ENCODE measurements around the gene MCRS1.

The MCRS1 gene

GRCh38 chr12:49559011-49559675 is 8.8 kb downstream of the MCRS1 start:
- no peak for DNase-seq
- Histone ChIP-seq H3K4me2 (ENCODE audit: low read depth, low read length) (no peak overlapping the region), H3K27me3 (replicated peaks; ENCODE audit: insufficient read depth, low read length) (no peaks in the 10 kb centered on the region), H3K4me1 (ENCODE audit: low read length) (no peaks in the 10 kb centered on the region), H3K9ac (ENCODE audit: low read length) (no peak overlapping the region), H3K9me3 (replicated peaks; ENCODE audit: insufficient read depth, low read length) (no peaks in the 10 kb centered on the region), H4K20me1 (ENCODE audit: insufficient read depth, low read length) (no peaks in the 10 kb centered on the region), H3K36me3 (replicated peaks; ENCODE audit: insufficient read depth, low read length) (peaks cover 3% of the 10 kb centered on the region; the same call in 1 of the 2 replicates), H3F3A (ENCODE audit: insufficient read depth, low read length) (no peaks in the 10 kb centered on the region), H3K4me3 (ENCODE audit: low read length) (no peak overlapping the region), H2AFZ (ENCODE audit: low read length) (no peak overlapping the region), H3K79me2 (ENCODE audit: low read length) (no peaks in the 10 kb centered on the region), H3K27ac (ENCODE audit: low read length) (no peak overlapping the region), H3K9me2 (replicated peaks; ENCODE audit: insufficient read depth, low read length) (no peaks in the 10 kb centered on the region)
- TF ChIP-seq EZH2phosphoT487 (IDR thresholded peaks at IDR 0.05; ENCODE audit: low read length) = no peak
- no peak for TF ChIP-seq EZH2 (optimal IDR thresholded peaks at IDR 0.05; ENCODE audit: low read depth, low read length)
- TF ChIP-seq CTCF (IDR thresholded peaks at IDR 0.05; ENCODE audit: low read length) = no peak

GRCh38 chr12:49558526-49558925 is 9.4 kb downstream of the MCRS1 start:
- H3K9ac ChIP-seq (ENCODE audit: low read length) = no peak overlapping the region
- no peaks in the 10 kb centered on the region for H3K9me2 ChIP-seq (replicated peaks; ENCODE audit: insufficient read depth, low read length)
- H3K4me3 ChIP-seq (ENCODE audit: low read length) = no peak overlapping the region
- no peak for DNase-seq
- H3K4me2 ChIP-seq (ENCODE audit: low read depth, low read length) = no peak overlapping the region
- H3K27me3 ChIP-seq (replicated peaks; ENCODE audit: insufficient read depth, low read length) = no peaks in the 10 kb centered on the region
- H4K20me1 ChIP-seq (ENCODE audit: insufficient read depth, low read length) = no peaks in the 10 kb centered on the region
- no peaks in the 10 kb centered on the region for H3K4me1 ChIP-seq (ENCODE audit: low read length)
- H3F3A ChIP-seq (ENCODE audit: insufficient read depth, low read length) = no peaks in the 10 kb centered on the region
- H3K79me2 ChIP-seq (ENCODE audit: low read length) = no peaks in the 10 kb centered on the region
- no peak overlapping the region for H2AFZ ChIP-seq (ENCODE audit: low read length)
- peaks cover 3% of the 10 kb centered on the region; the same call in 1 of the 2 replicates for H3K36me3 ChIP-seq (replicated peaks; ENCODE audit: insufficient read depth, low read length)
- H3K27ac ChIP-seq (ENCODE audit: low read length) = no peak overlapping the region
- TF ChIP-seq EZH2phosphoT487 (IDR thresholded peaks at IDR 0.05; ENCODE audit: low read length) (no peak), EZH2 (optimal IDR thresholded peaks at IDR 0.05; ENCODE audit: low read depth, low read length) (no peak), CTCF (IDR thresholded peaks at IDR 0.05; ENCODE audit: low read length) (no peak)
- H3K9me3 ChIP-seq (replicated peaks; ENCODE audit: insufficient read depth, low read length) = no peaks in the 10 kb centered on the region

- Histone ChIP-seq H3K9me3 (replicated peaks; ENCODE audit: insufficient read depth, low read length) (no peaks in the 10 kb centered on the region), H3K4me1 (ENCODE audit: low read length) (no peaks in the 10 kb centered on the region), H3K27ac (ENCODE audit: low read length) (no peak overlapping the region), H3F3A (ENCODE audit: insufficient read depth, low read length) (no peaks in the 10 kb centered on the region), H3K9ac (ENCODE audit: low read length) (no peak overlapping the region), H3K9me2 (replicated peaks; ENCODE audit: insufficient read depth, low read length) (no peaks in the 10 kb centered on the region), H3K27me3 (replicated peaks; ENCODE audit: insufficient read depth, low read length) (0 out of 2 replicates have a peak, but pooled peaks cover 4% of the 10 kb centered on the region), H3K36me3 (replicated peaks; ENCODE audit: insufficient read depth, low read length) (peaks cover 3% of the 10 kb centered on the region; the same call in 1 of the 2 replicates), H3K4me2 (ENCODE audit: low read depth, low read length) (no peak overlapping the region), H2AFZ (ENCODE audit: low read length) (no peak overlapping the region), H3K4me3 (ENCODE audit: low read length) (no peak overlapping the region), H4K20me1 (ENCODE audit: insufficient read depth, low read length) (no peaks in the 10 kb centered on the region), H3K79me2 (ENCODE audit: low read length) (no peaks in the 10 kb centered on the region)
- DNase-seq = no peak
- TF ChIP-seq CTCF (IDR thresholded peaks at IDR 0.05; ENCODE audit: low read length) (no peak), EZH2 (optimal IDR thresholded peaks at IDR 0.05; ENCODE audit: low read depth, low read length) (no peak), EZH2phosphoT487 (IDR thresholded peaks at IDR 0.05; ENCODE audit: low read length) (no peak)
Measured at GRCh38 chr12:49557917-49558215, 10.1 kb downstream of the MCRS1 start.
